Fibroblast of pulmonary artery (primary cell): ENCODE results near the gene MYCBP.

ENCODE experiments used
- DNase-seq: peaks from one replicate; pipeline ENCODE4 v3.0.0-alpha.2; 2010; ENCODE audit warnings: low read depth
- H3K4me3 ChIP-seq: replicated peaks from 2 replicates; pipeline ENCODE4 v1.5.1; 2011; ENCODE audit warnings: low read depth, mild to moderate bottlenecking, control low read depth, low read length, moderate library complexity
- CTCF ChIP-seq: IDR thresholded peaks from 2 replicates; pipeline ENCODE4 v1.5.1; 2011; ENCODE audit warnings: mild to moderate bottlenecking, control low read depth, low read length, inconsistent platforms; ENCODE audit errors: missing control alignments

Gene MYCBP

GRCh38 chr1:38834221-38834782, 38.8 kb downstream of the MYCBP start:
- DNase-seq: no peak
- TF ChIP-seq CTCF: no peak
- no peak overlapping the region for H3K4me3 ChIP-seq

DNA sequence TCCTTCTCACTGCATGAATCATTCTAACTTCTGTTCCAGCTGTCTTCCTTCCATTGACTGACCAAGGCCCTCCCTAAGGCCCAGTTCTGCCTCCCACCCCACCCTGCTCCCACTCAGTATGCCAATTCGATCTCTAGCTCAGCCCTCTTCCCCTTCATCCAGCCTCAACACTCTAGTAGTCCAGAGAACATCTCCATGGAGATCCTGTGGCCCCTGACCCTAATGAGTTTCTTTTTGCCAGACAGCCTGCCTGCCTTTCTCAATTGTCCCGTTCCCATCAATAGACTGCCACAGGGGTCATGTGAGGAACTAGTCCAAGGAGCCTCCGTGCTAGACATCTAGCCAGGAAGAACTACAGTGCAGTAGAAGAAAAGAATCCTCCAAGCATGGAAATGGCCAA, 40.0 kb downstream of the MYCBP start:
- DNase-seq: no peak
- no peak overlapping the region for H3K4me3 ChIP-seq
- TF ChIP-seq CTCF: no peak

- TF ChIP-seq CTCF: no peak
- no peak overlapping the region for H3K4me3 ChIP-seq
- DNase-seq: no peak
These were observed 40.8 kb downstream of the MYCBP start for GRCh38 chr1:38832370-38832734.

- TF ChIP-seq CTCF: no peak
- no peak for DNase-seq
- no peak overlapping the region for H3K4me3 ChIP-seq
These were observed 41.3 kb downstream of the MYCBP start for GRCh38 chr1:38831731-38832369.

DNA sequence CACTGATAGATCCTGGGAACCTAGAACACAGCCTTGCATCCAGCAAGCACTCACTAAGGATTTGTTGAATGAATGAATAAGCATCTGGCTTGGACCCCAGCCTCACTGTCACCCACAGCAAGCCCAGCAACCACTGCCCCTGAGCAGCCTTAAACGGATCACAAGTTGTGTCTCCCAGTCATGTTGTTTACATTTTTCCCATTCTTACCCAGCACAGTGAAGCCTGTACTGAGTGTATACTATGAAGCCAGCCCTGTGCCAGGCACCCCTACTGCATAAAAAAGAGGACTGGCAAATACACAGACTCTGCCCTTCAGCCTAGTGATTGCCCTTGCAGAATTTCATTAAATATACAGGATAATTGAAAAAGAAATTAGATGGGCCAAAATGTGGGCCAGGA, 43.8 kb downstream of the MYCBP start:
- no peak overlapping the region for H3K4me3 ChIP-seq
- DNase-seq: no peak
- TF ChIP-seq CTCF: no peak

DNA sequence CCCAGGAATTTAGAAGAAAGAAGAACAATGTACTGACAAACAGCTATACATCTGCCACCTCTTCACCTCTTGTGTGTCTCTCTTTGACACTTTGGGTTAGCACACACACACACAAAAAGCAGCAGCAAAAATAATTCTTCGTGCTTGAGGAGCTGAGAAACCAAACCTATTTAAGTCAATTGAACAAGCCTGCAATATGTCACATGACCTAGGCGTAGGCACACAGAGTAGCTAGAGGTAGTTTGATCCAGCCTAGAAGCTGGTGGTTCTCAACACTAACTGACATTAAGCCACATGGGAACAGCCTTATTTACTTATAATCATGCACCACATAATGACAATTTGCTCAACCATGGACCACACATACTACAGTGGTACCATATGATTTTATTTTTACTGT, 45.8 kb downstream of the MYCBP start:
- no peak for DNase-seq
- no peak overlapping the region for H3K4me3 ChIP-seq
- no peak for TF ChIP-seq CTCF

- H3K4me3 ChIP-seq: no peak overlapping the region
- no peak for DNase-seq
- no peak for TF ChIP-seq CTCF
These were observed 46.3 kb downstream of the MYCBP start for GRCh38 chr1:38826886-38827285.
